ENCODE measurements around the gene ARHGAP6. TPM values are rescaled to one million over a fixed set of nuclear protein-coding genes. Genes with fewer than 3 reads are reported as not detected.
A peak's percentile ranks its signal among the peaks of the same experiment; 100 is the strongest.

The ARHGAP6 gene
- polyA plus RNA-seq, 2 of the 4 experiments (the other 2 are of a cell fraction), result 0.04 TPM; not detected in 1

DNA sequence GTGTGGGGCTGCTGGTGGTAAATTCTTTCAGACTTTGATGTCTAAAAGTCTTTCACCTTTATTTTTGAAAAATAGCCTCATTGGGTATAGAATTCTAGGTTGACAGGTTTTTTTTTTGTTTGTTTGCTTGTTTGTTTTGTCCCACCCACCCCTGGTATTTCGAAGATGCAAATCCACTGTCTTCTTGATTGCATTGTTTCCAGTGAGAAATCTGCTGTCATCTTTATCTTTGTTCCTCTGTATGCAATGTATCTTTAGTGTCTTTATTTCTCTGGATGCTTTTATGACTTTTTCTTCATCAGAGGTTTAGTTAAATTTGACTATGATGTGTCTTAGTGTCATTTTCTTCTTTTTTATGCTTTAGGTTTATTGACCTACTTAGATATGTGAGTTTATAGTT lies 575.9 kb downstream of the ARHGAP6 start:
- H3K4me1 ChIP-seq, result no peaks in the 10 kb centered on the region
- CTCF ChIA-PET, result no interaction called here
- H3K27ac ChIP-seq, result no peak overlapping the region
- TF ChIP-seq FOSL2 (IDR thresholded peaks at IDR 0.05), result no peak
- TF ChIP-seq FOSL2 (CRISPR knock-in tag; IDR thresholded peaks at IDR 0.05), result no peak
- TF ChIP-seq, protein P1, sequence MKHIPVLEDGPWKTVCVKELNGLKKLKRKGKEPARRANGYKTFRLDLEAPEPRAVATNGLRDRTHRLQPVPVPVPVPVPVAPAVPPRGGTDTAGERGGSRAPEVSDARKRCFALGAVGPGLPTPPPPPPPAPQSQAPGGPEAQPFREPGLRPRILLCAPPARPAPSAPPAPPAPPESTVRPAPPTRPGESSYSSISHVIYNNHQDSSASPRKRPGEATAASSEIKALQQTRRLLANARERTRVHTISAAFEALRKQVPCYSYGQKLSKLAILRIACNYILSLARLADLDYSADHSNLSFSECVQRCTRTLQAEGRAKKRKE (CRISPR knock-in tag; IDR thresholded peaks at IDR 0.05; ENCODE audit: low read depth), result no peak
- TF ChIP-seq, protein P2, sequence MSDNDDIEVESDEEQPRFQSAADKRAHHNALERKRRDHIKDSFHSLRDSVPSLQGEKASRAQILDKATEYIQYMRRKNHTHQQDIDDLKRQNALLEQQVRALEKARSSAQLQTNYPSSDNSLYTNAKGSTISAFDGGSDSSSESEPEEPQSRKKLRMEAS (IDR thresholded peaks at IDR 0.05), result no peak
- TF ChIP-seq HDAC2 (IDR thresholded peaks at IDR 0.05), result no peak
- TF ChIP-seq TP53 (CRISPR knock-in tag; IDR thresholded peaks at IDR 0.05), result no peak
- no peak for TF ChIP-seq ZNF302 (CRISPR knock-in tag; IDR thresholded peaks at IDR 0.05)
- no peak for TF ChIP-seq RARB (CRISPR knock-in tag; IDR thresholded peaks at IDR 0.05)
- TF ChIP-seq, protein P3, sequence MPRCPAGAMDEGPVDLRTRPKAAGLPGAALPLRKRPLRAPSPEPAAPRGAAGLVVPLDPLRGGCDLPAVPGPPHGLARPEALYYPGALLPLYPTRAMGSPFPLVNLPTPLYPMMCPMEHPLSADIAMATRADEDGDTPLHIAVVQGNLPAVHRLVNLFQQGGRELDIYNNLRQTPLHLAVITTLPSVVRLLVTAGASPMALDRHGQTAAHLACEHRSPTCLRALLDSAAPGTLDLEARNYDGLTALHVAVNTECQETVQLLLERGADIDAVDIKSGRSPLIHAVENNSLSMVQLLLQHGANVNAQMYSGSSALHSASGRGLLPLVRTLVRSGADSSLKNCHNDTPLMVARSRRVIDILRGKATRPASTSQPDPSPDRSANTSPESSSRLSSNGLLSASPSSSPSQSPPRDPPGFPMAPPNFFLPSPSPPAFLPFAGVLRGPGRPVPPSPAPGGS (IDR thresholded peaks at IDR 0.05), result no peak
- no peak for TF ChIP-seq HOXB5 (CRISPR knock-in tag; IDR thresholded peaks at IDR 0.05)
- no peak for TF ChIP-seq NPAS2 (CRISPR knock-in tag; IDR thresholded peaks at IDR 0.05; ENCODE audit: borderline replicate concordance)
- TF ChIP-seq HOXA7 (CRISPR knock-in tag; IDR thresholded peaks at IDR 0.05), result no peak
- TF ChIP-seq NFE2L2 (conservative IDR thresholded peaks at IDR 0.05; ENCODE audit: low read length), result no peak
- TF ChIP-seq FOXS1 (CRISPR knock-in tag; IDR thresholded peaks at IDR 0.05), result no peak
- TF ChIP-seq EP300 (IDR thresholded peaks at IDR 0.05), result no peak
- no peak for TF ChIP-seq JUNB (IDR thresholded peaks at IDR 0.05)
- TF ChIP-seq, protein P4, sequence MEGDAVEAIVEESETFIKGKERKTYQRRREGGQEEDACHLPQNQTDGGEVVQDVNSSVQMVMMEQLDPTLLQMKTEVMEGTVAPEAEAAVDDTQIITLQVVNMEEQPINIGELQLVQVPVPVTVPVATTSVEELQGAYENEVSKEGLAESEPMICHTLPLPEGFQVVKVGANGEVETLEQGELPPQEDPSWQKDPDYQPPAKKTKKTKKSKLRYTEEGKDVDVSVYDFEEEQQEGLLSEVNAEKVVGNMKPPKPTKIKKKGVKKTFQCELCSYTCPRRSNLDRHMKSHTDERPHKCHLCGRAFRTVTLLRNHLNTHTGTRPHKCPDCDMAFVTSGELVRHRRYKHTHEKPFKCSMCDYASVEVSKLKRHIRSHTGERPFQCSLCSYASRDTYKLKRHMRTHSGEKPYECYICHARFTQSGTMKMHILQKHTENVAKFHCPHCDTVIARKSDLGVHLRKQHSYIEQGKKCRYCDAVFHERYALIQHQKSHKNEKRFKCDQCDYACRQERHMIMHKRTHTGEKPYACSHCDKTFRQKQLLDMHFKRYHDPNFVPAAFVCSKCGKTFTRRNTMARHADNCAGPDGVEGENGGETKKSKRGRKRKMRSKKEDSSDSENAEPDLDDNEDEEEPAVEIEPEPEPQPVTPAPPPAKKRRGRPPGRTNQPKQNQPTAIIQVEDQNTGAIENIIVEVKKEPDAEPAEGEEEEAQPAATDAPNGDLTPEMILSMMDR (IDR thresholded peaks at IDR 0.05), result no peak
- TF ChIP-seq ZC3H11A (IDR thresholded peaks at IDR 0.05), result no peak
- 0 out of 3 replicates have a peak, but pooled peaks cover 2% of the 10 kb centered on the region for H3K9me3 ChIP-seq
- WGBS (ENCODE audit: missing lambda C conversion rate), result 50% methylated on average over 1 of the region's 1 CpG
- H3K4me3 ChIP-seq, result no peak overlapping the region
- ATAC-seq (no peak), FAIRE-seq (no peak), DNase-seq (ENCODE audit: low read depth in 1 of 2, low spot score in 1 of 2) (peak in 1 of 2 experiments; percentile 8)
- POLR2A ChIA-PET, result no interaction called here
- H3K4me2 ChIP-seq, result no peak overlapping the region

Small RNAs within 50 kb of the gene (small RNA-seq; reads per million reads assigned to genes)
- 0 to 0.26 (median 0) reads per million in 6 experiments for gene MIR548AX
- 0 reads per million in 6 experiments for gene RF00019
- 0 reads per million in 6 experiments for gene RF02271

Other genes starting within 250 kb of the ARHGAP6 start
- gene MSL3, start 92.3 kb upstream of the ARHGAP6 start, polyA plus RNA-seq (2011; rRNA removed), result 46.9 and 51.7 TPM in 2 replicates
- 32.3 to 36.4 TPM (median 32.4 TPM) in 3 replicates for gene MSL3, start 92.3 kb upstream of the ARHGAP6 start, polyA plus RNA-seq (2017; fragmentation: RNase III; extraction: RNeasy Plus Mini Kit Qiagen cat#74134 plus additional on column Dnase treatment)

Measured in A549 (cell line).